Activated CD8-positive, alpha-beta memory T cell treated with anti-CD3 and anti-CD28 coated beads, Interleukin-2, amount 10 ng/mL, durations not matched to agents 7 days and 5 days (primary cell): ENCODE measurements around the gene MED20. TPM values are rescaled to one million over a fixed set of nuclear protein-coding genes. Genes with fewer than 3 reads are reported as not detected.
"Not testable (repeated sequence)": the region's sequence is repeated elsewhere in the genome, so short reads cannot be mapped to it uniquely, and the experiment has no call there.

ENCODE experiments used
- ATAC-seq: fragments of 150-1000 bp; cut with Tn5 transposase; one replicate; pipeline ENCODE4 v1.10.0; 2021; ENCODE audit warnings: moderate library complexity
- CTCF ChIA-PET: fragments of 350-600 bp; sonication (Branson Sonifier 250); formaldehyde crosslinking; loops from one replicate; lab custom pipeline; 2021; ENCODE audit warnings: antibody characterized with exemption; lab: Charles Lee
- DNase-seq: peaks from one replicate; pipeline ENCODE4 v3.0.0-alpha.2; 2020
- H3K27ac Mint-ChIP-seq: one replicate; pipeline ENCODE4 v1.8.0; 2021; ENCODE audit warnings: mild to moderate bottlenecking, mixed read lengths
- H3K27me3 Mint-ChIP-seq: one replicate; pipeline ENCODE4 v1.8.0; 2021; ENCODE audit warnings: mixed read lengths
- H3K36me3 Mint-ChIP-seq: one replicate; pipeline ENCODE4 v1.8.0; 2021; ENCODE audit warnings: mild to moderate bottlenecking, mixed read lengths
- H3K4me1 Mint-ChIP-seq: one replicate; pipeline ENCODE4 v1.8.0; 2021; ENCODE audit warnings: mixed read lengths
- H3K4me3 Mint-ChIP-seq: one replicate; pipeline ENCODE4 v1.8.0; 2021; ENCODE audit warnings: mild to moderate bottlenecking, moderate library complexity, mixed read lengths
- H3K9me3 Mint-ChIP-seq: one replicate; pipeline ENCODE4 v1.8.0; 2022; ENCODE audit warnings: low read depth, mixed read lengths
- total RNA-seq, 2 experiments: library from RNA; stranded (reverse); gene quantifications; one replicate each; pipeline ENCODE4 v1.2.3, GENCODE V29; 2021

MED20 gene
- total RNA-seq, 2 experiments from 2014 or later: 21.9 to 25.6 TPM

DNA sequence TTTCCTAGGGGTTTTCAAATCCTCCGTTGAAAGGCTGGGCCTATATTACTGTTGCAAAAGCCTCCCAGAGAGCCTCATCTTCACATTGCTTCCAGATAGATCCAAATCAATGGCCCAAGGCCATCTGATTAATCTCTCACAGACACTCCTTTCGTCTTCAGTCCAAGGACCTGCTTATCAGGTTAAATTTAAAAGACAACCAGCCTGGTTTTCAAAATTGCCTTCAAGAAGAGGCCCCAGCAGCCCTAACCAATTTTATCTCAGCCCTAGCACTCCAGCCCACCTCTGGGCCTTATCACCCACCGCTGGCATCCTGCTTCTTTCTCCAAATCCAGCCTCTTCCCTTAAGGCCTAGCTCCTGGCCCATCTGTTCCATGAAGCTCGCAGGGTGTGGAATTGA lies 36.2 kb upstream of the MED20 start:
- Mint-ChIP-seq H3K36me3 (peaks cover 11% of the 10 kb centered on the region), H3K9me3 (no peaks in the 10 kb centered on the region), H3K27ac (no peak overlapping the region), H3K4me3 (no peak overlapping the region), H3K27me3 (no peaks in the 10 kb centered on the region), H3K4me1 (peaks cover 48% of the 10 kb centered on the region)
- no peak for ATAC-seq
- CTCF ChIA-PET: interaction anchor here (1.5 kb wide), 1 partner anchor 88 kb away, joined by 3 read pairs; no protein-coding TSS in a partner anchor
- no peak for DNase-seq

DNA sequence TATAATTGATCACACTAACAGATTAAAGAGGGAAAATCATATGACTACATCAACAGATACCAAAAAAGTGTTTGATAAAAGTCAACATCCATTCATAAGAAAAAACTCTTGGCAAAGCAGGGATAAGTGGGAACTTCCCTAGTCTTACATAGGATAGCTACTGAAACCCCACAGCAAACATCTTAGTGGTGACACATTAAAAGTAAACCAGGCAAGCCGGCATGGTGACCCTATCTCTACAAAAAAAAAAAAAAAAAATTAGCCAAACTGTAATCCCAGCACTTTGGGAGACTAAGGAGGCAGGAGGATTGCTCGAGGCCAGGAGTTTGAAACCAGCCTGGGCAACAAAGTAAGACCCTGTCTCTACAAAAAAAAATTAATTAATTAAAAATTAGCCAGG lies 34.5 kb upstream of the MED20 start:
- no peaks in the 10 kb centered on the region for H3K27me3 Mint-ChIP-seq
- H3K27ac Mint-ChIP-seq: no peak overlapping the region
- peaks cover 6% of the 10 kb centered on the region for H3K36me3 Mint-ChIP-seq
- H3K4me1 Mint-ChIP-seq: peaks cover 34% of the 10 kb centered on the region
- CTCF ChIA-PET: interaction anchor here (1.4 kb wide), 1 partner anchor 33 kb away, joined by 3 read pairs; no protein-coding TSS in a partner anchor
- H3K4me3 Mint-ChIP-seq: no peak overlapping the region
- no peaks in the 10 kb centered on the region for H3K9me3 Mint-ChIP-seq
- ATAC-seq: no peak
- DNase-seq: no peak

DNA sequence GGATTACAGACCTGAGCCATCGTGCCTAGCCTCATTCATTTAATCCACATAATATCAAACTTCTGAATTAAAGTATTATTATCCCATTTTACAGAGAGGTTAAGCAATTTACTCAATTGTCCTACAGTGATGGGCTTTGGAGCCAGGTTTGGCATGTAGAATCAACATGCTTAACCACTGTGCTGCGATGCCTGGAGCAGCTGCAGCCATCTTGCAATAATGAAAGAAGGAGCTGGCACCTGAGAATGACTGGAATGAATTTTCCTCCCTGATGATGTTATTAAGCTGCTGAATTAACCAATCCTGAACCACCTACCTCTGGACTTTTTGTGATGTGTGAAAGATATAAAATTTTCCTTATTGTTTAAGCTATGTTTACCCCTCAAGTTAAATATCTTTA lies 33.7 kb upstream of the MED20 start:
- peaks cover 6% of the 10 kb centered on the region for H3K36me3 Mint-ChIP-seq
- DNase-seq (no peak), ATAC-seq (no peak)
- no peaks in the 10 kb centered on the region for H3K9me3 Mint-ChIP-seq
- no peak overlapping the region for H3K27ac Mint-ChIP-seq
- H3K4me1 Mint-ChIP-seq: peaks cover 29% of the 10 kb centered on the region
- H3K4me3 Mint-ChIP-seq: no peak overlapping the region
- H3K27me3 Mint-ChIP-seq: no peaks in the 10 kb centered on the region
- CTCF ChIA-PET: interaction anchor here (1.4 kb wide), 1 partner anchor 32 kb away, joined by 3 read pairs; no protein-coding TSS in a partner anchor

DNA sequence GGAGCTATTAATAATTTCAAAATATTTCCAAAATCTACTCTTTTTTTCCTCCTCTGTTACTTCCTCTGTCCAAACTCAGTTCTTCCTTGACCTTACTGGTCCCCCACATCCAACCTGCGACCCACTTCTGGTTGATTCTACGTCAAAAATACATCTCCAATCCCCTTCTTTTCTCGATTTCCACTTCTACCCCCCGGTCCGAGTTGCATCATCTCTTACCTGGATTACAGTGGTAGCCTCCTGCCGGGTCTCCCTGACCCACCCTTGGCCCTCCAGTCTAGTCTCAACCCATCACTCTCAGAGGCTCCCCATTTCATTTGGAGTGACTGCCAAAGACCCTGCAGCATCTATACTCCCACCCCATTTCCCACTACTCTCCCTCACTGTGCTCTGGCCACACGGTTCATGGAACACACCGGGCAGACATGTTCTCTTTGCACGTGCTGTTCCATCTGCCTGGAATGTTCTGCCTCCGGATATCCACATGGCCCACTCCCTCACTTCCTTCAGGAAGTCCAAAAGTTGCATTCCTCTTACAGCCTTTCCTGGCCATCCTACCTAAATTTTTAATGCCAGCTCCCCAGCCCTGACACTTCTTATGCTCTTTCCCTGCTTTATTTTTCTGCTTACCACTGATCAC lies 26.8 kb upstream of the MED20 start:
- no peak for ATAC-seq
- DNase-seq: no peak
- CTCF ChIA-PET: interaction anchor here (1.2 to 1.7 kb wide), 4 partner anchors 9 to 161 kb away, joined by 3 to 5 read pairs (median 4); partner anchors contain the start of gene TOMM6
- Mint-ChIP-seq H3K9me3 (no peaks in the 10 kb centered on the region), H3K4me1 (peaks cover 31% of the 10 kb centered on the region), H3K27me3 (no peaks in the 10 kb centered on the region), H3K36me3 (no peaks in the 10 kb centered on the region), H3K27ac (no peak overlapping the region), H3K4me3 (no peak overlapping the region)

DNA sequence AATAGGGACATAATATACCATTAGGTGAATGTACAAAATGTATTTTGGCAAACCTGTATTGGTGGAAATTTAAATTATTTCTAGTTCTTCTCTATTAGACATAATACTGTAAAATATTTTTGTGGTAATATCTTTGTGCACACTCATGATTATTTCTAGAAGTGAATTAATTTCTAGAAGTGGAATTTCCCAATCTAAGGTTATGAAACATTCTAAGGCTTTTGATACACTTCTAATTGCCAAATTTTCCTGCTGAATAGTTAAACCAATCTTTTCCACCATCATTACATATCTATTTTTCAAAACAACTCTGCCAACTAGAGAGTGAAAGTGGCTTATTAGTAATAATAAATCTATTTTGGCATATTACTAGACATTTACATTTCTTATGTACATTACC lies 22.5 kb upstream of the MED20 start:
- CTCF ChIA-PET: interaction anchor here (1.0 to 19.6 kb wide), 3 partner anchors 20 to 101 kb away, joined by 4 to 420 read pairs (median 177); partner anchors contain the start of genes BYSL, MED20 and TAF8
- no peaks in the 10 kb centered on the region for H3K27me3 Mint-ChIP-seq
- DNase-seq (no peak), ATAC-seq (no peak)
- no peak overlapping the region for H3K27ac Mint-ChIP-seq
- H3K36me3 Mint-ChIP-seq: peaks cover 25% of the 10 kb centered on the region
- peaks cover 44% of the 10 kb centered on the region for H3K4me1 Mint-ChIP-seq
- H3K4me3 Mint-ChIP-seq: no peak overlapping the region
- no peaks in the 10 kb centered on the region for H3K9me3 Mint-ChIP-seq

DNA sequence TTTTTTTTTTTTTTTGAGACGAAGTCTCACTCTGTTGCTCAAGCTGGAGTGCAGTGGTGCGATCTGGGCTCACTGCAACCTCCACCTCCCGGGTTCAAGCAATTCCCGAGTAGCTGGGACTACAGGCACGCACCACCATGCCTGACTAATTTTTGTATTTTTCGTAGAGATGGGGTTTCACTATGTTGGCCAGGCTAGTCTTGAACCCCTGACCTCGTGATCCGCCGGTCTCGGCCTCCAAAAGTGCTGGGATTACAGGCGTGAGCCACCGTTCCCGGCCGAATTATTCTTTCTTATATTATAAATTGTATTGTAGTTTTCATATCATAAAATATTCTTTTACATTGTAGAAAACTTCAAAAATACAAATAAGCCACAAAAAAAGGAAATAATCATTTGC lies 21.9 kb upstream of the MED20 start:
- not testable (repeated sequence) for H3K9me3 Mint-ChIP-seq, ATAC-seq, H3K27me3 Mint-ChIP-seq, DNase-seq
- CTCF ChIA-PET: interaction anchor here (1.0 to 19.6 kb wide), 9 partner anchors 11 to 157 kb away, joined by 3 to 420 read pairs (median 4); partner anchors contain the start of genes BYSL, MED20, TAF8 and TOMM6
- peaks cover 30% of the 10 kb centered on the region for H3K36me3 Mint-ChIP-seq
- peak overlapping the region; percentile 89 for H3K27ac Mint-ChIP-seq
- peak overlapping the region; percentile 86 for H3K4me3 Mint-ChIP-seq
- H3K4me1 Mint-ChIP-seq: peaks cover 48% of the 10 kb centered on the region

DNA sequence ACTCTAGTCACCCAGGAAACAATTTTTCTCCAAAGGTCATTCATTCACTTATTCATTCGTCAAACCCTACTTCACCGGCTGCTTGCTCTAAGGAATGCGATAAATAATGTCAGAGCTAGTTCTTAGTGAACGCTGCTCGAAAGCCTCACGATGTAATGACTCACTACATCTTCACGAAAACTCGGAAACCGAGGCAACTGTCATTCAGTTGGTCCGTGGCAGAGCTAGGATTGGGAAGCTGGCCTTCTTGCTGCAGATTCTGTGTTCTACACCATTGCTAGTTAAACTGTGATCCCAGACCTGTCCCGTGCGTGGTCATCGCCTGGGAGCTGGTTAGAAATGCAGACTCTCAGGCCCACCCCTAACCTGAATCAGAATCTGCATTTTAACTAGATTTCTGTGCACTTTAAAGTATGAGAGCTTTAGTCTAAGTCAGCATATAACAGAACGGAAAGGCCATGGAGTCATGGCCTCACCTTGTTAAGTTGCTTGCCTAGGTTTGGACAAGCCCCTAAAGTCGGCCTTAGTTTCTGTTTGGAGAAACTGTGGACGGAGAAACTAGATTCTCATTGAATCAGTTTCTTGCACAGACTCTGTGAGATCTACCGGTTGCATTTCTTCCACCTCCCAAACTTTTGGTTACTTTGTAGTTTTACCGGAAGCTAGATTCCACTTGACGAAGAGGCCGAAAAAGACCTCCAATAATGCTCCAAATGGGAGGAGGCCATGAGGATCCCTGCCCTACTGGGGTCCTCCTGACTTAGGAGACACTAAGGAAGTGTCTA lies 21.3 kb upstream of the MED20 start:
- DNase-seq (no peak), ATAC-seq (peak; percentile 18)
- H3K4me1 Mint-ChIP-seq: peaks cover 48% of the 10 kb centered on the region
- peaks cover 36% of the 10 kb centered on the region for H3K36me3 Mint-ChIP-seq
- H3K9me3 Mint-ChIP-seq: no peaks in the 10 kb centered on the region
- H3K27me3 Mint-ChIP-seq: no peaks in the 10 kb centered on the region
- H3K27ac Mint-ChIP-seq: peak overlapping the region; percentile 89
- CTCF ChIA-PET: interaction anchor here (1.0 to 19.6 kb wide), 11 partner anchors 11 to 156 kb away, joined by 3 to 420 read pairs (median 4); partner anchors contain the start of genes BYSL, MED20, TAF8 and TOMM6
- H3K4me3 Mint-ChIP-seq: peak overlapping the region; percentile 86

DNA sequence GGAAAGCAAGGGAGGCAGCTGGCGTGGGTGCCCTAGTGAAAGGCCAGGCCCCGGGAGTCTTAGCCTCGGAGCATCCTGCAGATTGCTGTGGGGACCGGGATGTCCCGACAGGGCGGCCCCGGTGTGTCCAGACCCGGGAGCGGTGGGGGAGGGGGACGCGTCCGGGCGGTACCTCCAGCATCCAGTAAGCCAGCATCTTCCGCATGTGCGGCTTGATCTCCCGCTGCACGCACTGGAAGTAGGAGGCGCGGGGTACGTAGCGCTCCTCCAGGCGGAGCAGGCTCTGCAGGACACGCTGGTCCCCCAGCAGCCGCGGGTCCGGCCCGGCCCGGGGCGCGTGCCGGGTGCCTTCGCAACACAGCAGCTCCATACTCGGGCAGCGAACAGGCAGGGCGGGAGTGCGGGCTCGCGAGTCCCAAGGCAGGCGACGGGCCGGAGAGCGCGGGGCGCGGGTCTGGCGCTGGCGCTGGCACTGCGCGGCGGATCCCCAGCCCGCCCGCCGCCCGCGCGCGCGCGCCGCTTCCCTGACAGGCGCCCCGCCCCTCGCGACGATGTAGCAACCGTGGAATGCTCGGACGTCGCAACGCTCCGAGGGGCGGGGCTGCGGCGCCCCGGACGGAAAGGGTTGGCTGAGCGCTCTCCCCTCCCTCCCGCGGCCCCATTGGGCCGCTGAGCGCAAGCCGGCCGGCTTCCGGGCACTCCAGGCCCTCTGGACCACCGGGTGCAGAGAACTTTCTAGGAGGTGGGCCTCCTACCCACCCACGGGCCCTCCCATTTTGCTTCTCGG lies 20.5 kb upstream of the MED20 start, which contains the start of gene CCND3:
Gene CCND3, minus strand, starts transcription at position 529 of the 787 bp plus-strand sequence. Its CDS starts 159 bp downstream, at position 370.
- Mint-ChIP-seq H3K27me3 (no peaks in the 10 kb centered on the region), H3K9me3 (no peaks in the 10 kb centered on the region), H3K4me1 (peaks cover 55% of the 10 kb centered on the region), H3K4me3 (peak within 1 kb of the TSS; percentile 99), H3K27ac (peak within 1 kb of the TSS; percentile 89), H3K36me3 (peaks cover 43% of the 10 kb centered on the region)
- ATAC-seq: peak; percentile 84
- CTCF ChIA-PET: interaction anchor here (1.0 to 19.6 kb wide), 11 partner anchors 12 to 155 kb away, joined by 3 to 420 read pairs (median 4); partner anchors contain the start of genes BYSL, MED20, TAF8 and TOMM6
- peak; percentile 95 for DNase-seq

DNA sequence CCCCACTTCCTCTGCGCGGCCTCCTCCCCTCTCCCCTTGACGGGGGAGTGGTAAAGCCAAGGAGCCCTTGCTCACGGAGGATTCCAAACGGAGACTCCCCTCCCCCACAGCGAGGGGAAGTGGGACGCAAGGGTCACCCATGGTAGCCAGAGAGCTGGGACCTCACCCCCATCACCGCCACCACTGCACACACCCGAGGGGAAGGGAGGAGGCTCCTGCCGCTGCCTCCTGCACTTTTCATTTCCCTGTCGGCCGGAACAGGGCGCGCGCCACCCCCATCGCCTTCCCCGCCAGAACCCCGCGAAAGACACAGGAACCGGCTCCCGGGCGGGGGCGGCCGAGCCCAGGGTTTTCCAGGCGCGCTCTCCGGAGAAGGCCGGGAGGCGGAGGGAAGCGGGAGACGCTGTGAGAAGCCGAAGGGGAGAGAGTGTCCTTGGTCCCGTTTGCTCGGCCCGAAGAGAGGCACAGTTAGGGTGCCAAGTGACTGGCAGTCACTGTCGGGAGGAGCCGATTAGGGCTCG lies 19.9 kb upstream of the MED20 start:
- H3K27ac Mint-ChIP-seq: peak overlapping the region; percentile 86
- peak; percentile 89 for DNase-seq
- CTCF ChIA-PET: interaction anchor here (0.7 to 19.6 kb wide), 5 partner anchors 18 to 104 kb away, joined by 3 to 420 read pairs (median 7); partner anchors contain the start of genes BYSL, MED20 and TAF8
- ATAC-seq: peak; percentile 2
- peaks cover 57% of the 10 kb centered on the region for H3K4me1 Mint-ChIP-seq
- H3K36me3 Mint-ChIP-seq: peaks cover 49% of the 10 kb centered on the region
- no peaks in the 10 kb centered on the region for H3K9me3 Mint-ChIP-seq
- no peaks in the 10 kb centered on the region for H3K27me3 Mint-ChIP-seq
- peak overlapping the region; percentile 99 for H3K4me3 Mint-ChIP-seq

DNA sequence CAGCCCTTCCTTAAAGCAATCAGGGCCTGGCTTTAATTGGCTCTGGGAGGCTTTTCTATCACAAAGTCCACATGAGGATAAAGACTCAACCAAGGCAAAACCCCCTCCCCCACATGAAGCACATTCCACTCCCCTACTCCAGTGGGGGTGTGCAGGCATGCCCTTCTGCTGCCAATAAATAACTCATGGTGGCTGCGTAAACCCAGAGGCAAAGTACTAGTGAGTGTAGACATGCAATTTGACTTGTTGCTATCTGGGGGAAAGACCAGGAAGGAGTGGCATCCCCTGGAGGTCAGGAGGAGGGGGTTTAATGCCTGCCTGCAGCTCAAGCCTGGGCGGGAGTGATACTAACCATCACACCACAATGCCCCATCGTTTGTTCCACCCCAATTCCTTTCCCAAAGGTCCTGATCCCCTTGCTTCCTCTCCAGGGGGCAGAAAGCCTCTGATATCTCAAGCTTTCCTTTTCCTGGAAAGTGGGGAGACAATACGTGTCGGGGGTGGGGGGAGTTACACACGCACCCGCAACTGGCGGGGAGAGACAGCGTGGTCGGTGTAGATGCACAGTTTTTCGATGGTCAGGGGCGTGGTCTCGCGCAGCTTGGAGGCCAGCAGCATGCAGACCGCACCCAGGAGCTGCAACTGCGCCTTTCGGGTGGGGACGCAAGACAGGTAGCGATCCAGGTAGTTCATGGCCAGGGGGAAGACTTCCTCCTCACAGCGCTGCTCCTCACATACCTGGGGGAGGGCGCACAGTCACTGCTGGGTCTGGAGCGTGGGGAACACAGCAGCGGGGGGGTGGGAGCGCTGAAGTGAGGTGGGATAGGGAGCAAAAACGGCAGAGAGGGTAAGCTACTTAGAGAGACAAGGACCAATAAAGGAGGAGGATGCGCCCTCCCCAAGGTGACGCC lies 19.2 kb upstream of the MED20 start:
- H3K4me1 Mint-ChIP-seq: peaks cover 59% of the 10 kb centered on the region
- no peaks in the 10 kb centered on the region for H3K27me3 Mint-ChIP-seq
- H3K9me3 Mint-ChIP-seq: no peaks in the 10 kb centered on the region
- ATAC-seq (peak; percentile 25), DNase-seq (peak; percentile 82)
- H3K36me3 Mint-ChIP-seq: peaks cover 54% of the 10 kb centered on the region
- peak overlapping the region; percentile 99 for H3K4me3 Mint-ChIP-seq
- peak overlapping the region; percentile 86 for H3K27ac Mint-ChIP-seq
- CTCF ChIA-PET: interaction anchor here (0.7 to 19.6 kb wide), 9 partner anchors 8 to 153 kb away, joined by 3 to 420 read pairs (median 9); partner anchors contain the start of genes BYSL, MED20, TAF8 and TOMM6

DNA sequence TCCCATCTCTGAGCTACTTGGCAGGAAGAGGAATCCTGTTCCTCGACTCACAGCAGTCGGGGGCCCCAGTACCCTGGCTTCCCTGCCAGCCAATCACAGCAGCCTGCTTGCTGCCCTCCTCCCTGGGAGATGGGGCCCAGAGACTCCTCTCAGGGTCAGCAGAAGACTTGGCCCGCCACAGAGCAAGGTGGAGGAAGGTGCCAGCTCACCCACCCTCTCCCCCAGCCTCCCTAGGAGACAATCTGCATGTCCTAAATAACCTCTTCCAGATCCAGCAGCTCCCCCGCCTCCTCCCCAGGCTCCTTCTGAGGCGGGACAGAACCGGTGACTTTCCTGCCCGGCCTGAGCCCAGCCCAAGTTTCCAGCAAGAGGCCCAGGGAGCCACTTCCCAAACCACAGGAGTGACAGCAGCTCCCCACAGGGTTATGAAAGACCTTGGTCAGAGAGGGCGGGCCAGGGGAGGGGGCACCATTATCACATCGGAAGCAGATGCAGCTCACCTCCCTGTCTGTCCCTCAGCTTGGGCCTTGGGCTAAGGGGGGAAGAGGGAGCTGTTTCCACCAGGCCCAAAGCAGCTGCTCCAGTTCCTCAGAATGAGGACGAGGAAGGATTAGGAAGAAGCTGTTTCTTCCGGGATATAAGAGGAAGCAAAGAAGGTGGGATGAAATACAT lies 18.4 kb upstream of the MED20 start:
- Mint-ChIP-seq H3K4me1 (peaks cover 61% of the 10 kb centered on the region), H3K36me3 (peaks cover 61% of the 10 kb centered on the region), H3K9me3 (no peaks in the 10 kb centered on the region), H3K27me3 (no peaks in the 10 kb centered on the region), H3K27ac (peak overlapping the region; percentile 86), H3K4me3 (peak overlapping the region; percentile 99)
- ATAC-seq (no peak), DNase-seq (peak; percentile 72)
- CTCF ChIA-PET: interaction anchor here (0.7 to 19.6 kb wide), 12 partner anchors 8 to 152 kb away, joined by 3 to 420 read pairs (median 6); partner anchors contain the start of genes BYSL, MED20, TAF8 and TOMM6
